Activated CD4-positive, alpha-beta T cell treated with anti-CD3 and anti-CD28 coated beads for 48 hours (primary cell): ENCODE measurements around the gene DOCK4.

Experiments used
- DNase-seq: peaks from one replicate; pipeline ENCODE4 v3.0.0-alpha.2; 2020

The DOCK4 gene

DNA sequence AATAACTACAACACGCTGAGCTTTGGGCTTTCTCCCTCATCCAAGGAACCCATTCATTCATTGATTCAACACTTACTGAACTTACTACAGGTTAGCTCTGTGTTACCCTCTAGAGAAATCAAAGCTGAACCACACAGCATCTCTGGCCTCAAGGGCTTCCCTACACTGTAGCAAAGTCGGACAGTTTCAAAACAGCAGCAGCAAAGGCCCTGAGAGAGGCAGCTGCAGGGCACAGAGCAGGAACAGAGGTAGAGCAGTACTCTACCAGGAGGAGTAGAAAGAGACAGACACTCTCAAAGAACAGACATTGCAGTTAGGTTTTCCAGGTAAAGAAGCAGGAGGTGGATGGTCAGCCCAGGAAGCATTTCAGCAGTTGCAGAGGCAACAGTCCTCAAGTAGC lies 16.1 kb downstream of the DOCK4 start:
- DNase-seq, result no peak

DNA sequence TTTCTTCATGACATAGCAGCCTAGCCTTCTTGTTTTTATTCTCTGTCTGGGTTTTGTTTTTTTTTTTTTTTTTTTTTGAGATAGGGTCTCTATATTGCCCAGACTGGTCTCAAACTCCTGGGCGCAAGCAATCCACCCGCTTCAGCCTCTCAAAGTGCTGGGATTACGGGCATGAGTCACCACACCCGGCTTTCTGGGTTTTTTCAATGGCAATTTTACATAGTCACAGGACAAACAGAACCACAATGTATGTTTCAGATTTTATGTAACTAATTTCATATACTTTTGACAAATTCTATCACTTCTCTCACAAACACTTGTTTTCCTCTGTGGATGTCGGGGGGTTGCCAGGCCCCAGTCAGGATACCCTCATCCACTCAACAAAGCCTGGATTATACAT lies 16.5 kb downstream of the DOCK4 start:
- no peak for DNase-seq

DNA sequence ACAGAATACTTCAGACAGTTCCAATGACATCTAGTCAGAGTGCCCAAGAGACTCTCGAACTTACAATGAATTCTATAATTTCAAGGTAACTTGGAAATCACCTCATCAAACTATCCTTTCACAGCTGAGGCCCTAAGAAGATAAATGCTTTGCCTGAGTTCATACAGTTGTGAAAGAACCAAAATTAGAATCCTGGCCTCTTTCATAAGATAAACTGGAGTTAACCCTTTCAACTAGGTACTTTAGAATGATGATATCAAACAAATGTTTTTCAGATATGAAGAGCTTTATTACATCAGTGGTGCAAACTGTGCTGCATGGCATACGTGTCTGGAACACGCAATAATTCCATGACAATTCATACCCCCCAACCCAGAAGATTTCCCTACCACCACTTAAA lies 17.9 kb downstream of the DOCK4 start:
- no peak for DNase-seq

DNA sequence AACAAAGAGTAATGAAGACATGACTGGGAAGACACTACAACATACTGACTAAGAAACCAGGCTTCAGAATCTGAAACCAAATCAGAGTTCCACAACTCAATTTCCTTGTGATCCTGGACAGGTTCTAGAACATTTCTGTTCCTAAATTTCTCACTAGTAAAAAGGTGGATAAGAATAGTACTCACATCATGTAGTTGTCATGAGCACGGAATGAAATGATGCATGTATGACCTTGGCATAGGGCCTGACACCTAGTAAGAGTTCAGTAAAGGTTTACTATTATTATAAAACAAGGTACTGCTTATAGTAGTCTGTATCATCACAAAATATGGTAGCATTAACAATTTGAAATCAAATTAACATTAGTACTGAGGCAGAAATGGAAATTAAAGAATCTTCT lies 19.9 kb downstream of the DOCK4 start:
- no peak for DNase-seq

DNA sequence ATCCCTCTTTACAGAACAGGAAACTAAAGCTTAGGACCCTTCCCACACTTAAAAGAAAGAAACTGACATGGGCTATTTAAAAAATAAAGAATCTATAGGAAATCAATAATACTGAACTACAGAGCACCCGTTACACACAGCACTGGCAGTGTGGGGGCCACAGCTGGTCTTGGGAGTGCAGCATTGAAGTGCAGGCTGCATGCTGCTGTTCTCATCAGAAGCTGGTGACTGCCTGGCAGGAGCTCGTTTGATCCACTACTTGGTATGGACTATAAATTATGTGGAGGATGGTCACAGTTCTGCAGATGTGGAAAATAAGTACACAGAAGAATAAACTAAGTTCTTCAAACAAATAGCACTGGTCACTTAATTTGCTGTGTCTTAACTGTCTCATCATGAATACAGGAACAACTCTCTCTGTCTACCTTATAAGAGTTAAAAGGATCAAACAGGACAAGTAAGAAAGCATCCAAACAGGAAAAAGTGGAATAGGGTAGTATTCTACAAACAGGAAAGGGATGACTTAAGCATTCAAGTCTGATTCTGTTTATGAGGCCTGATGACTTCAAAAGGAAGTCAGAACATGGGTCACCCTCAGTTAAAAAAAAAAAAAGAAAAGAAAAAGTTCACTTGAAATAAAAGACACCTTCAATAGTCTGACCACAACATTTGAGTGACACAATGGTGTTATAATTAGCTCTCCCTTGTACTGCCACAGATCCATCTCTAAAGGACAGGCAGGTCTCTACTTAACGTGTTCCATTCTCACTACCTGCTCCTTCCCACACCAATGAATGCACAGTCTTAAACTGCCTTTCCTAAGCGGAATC lies 21.0 kb downstream of the DOCK4 start:
- DNase-seq, result no peak

DNA sequence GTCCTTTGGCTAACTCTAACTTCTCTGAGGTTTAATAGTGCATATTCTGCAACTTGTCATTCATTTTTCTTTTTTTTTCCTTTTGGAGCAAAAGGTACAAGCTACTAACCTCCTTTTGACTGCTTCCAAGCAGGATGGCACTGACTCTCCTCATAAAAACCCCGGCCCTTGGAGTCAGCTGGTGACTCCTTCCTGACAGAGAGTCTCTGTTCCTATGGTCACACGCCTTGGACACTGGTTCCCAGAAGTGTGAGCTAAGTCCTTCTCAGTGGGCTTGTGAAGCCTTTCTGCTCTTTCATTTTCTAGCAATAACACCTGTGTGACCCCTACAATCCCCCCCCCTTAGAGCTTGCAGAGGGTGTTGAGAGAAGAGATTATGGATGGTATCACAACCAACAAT lies 21.7 kb downstream of the DOCK4 start:
- no peak for DNase-seq

DNA sequence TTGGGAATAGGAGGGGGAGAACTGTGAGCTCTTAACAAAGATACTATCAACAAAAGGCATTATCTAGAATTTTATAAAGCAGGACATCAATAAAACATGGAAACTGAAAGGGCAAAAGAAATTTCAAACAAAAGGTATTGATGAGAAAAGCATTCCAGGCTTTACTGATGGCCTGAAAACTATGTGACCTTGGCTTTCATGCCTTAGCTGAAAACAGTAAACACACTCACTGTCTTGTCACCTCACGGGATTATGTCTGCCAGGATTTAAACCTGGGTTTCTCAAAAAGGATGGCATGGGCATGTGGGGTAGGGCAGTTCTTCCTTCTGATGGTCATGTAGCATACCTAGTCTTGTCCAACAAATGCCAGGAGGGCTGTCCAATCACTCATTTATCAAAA lies 22.9 kb downstream of the DOCK4 start:
- DNase-seq, result no peak

DNA sequence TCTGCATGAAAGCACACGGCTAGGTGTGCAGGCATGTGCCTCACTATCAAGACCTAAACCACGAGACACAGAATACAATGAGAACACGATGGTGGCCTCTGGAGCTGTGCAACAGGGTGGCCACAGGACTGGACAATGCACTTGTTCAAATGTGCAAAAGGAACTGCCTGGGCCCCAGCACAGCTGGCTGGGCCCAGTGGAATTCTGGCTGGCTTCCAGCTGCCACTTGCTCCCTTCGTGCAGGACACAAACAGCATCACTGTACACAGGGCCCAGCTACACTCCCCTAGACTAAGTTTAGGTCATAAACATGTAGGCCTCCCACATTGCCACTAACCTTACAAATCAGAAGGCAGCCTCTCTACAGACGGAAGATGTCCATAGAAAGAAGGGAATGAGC lies 23.4 kb downstream of the DOCK4 start:
- no peak for DNase-seq

DNA sequence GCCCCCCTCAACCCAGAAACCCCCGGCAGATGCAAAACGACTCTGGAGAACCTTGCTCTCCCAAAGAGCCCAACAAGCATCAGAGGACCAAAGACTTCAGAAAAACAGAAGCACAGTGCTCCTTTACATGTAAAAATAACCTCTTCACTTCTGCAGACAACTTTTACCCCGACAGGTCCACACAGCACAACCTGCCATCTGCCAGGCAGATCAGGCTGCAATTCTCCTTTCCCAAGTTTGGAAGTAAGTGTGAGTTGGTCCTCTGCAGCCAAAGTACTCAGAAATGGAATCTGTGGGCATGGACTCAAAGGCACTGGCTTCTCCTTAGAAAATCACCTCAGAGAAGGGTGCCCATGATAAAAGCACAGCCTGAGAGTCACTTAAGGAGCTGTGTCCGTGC lies 26.0 kb downstream of the DOCK4 start:
- no peak for DNase-seq

DNA sequence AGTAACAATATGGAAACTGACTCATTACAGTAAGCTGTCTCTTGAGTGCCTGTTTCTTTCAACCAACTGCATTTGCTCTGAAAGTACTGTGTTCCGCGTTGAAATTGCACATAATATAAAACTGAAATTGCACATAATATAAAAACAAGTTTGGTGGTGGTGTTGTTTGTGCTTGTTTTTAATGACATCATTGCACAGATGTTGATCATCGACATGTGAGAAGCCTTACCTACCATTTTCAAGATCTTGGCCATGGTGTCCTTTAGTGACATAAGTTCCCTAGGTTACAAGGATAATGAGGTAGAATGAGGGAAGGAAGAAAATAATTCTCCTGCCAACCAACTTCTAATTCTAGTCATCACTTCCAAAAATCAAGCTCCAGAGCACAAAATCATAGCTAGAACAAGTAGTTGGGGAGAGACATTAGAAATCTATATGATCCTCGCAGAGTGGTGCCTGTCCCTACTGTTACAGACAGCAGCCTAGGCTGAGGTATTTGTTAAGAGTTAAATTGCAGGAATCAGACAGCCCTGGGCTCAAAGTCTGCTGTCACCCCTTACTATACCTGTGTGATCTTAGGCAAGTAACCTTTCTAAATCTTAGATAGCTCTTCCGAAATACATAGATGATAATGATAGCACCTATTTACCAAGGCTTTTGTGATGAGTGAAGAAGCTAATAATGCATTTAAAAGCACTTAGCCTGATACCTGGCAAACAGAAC lies 29.3 kb downstream of the DOCK4 start:
- DNase-seq, result no peak

DNA sequence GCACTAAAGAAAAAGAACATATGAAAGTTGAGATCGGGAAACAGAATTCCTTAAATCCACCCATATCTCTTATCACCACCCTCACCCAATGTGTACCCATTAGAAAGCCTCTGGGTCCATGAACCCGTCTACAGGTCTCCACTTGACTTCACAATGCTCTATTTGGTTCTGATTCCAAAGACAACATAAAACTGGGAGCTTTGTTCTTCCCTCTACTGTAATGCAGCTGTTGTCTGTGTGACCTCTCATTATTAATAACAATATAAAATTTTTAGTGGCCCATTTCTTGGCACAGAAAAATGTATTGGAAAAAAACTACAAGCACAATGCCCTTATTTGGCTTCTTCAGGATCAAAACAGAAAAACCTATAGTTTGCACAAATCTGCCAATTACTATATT lies 30.0 kb downstream of the DOCK4 start:
- DNase-seq, result no peak

DNA sequence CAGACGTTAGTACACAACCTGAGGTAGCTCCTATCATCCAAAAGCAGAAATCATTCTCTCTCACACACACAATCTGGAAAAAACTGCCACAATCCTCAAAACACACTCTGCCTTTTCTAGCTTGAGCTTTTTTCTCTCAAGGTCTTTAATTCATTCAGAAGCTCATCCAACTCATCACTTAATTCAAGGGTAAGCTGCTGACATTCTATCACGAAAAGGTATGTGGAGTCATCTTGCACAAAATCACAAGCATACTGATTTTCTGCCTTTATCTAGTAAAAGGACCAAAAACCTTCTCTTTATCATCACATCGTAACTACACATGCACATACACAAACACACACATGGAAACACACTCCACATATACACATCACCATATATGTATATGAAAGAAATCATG lies 32.0 kb downstream of the DOCK4 start:
- no peak for DNase-seq

DNA sequence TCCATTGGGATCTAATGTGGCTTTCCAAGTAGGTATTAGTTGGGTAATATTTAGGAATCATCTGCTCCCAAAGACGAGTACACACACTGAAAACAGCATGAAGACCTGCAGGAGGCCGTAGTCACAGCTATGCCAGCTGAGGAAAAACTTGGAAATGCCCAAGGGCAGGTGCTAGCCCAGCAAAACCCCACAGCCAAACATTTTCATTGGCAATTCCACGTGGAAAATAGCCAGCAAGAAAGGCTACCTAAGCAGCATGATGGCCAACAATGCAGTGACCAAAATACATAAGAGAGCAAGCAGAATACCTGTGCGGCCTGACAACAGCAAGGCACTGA lies 32.7 kb downstream of the DOCK4 start:
- DNase-seq, result no peak

DNA sequence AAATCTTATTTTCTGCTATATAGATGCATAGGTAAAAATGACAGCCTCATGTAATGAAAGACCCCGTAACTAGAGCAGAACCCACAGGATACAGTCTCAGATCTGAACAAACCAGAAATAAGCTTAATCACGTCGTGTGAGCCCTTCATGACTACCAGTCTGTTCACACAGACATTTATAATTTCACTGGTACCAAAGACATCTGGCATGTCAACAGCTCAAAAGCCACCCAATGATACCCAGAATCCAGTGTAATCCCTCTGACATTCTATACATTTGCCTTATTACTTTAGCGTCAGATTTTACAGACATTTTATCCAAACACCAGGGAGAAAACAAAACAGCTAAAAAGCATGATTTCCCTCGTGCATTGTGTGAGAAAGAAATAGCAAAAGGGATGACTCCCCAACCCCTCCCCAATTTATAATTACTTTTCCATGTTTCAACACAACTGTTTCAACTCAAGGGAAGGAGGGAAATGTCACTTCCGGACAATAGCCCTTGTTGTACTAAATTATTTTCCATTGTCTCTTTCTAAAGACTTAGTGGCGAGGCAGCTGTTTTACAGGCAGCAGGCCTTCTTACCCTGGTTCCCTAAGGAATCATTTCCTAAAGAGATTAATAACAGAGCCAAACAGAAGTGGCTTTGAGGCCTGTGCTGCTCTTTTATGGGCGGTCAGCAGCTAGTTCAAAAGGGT lies 33.2 kb downstream of the DOCK4 start:
- no peak for DNase-seq

DNA sequence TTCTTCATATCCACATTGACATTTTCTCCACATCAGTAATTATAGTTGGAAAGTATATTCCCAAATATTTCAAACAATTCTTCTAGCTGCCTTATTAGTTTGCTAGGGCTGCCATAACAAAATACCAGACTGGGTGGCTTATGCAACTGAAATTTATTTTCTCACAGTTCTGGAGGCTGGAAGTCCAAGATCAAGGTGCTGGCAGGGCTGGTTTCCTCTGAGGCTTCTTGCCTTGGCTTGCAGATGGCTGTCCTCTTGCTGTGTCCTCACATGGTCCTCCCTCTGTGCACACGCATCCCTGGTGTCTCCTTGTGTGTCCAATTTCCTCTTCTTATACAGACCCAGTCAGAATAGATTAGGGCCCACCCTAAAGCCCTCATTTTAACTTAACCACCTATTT lies 34.5 kb downstream of the DOCK4 start:
- no peak for DNase-seq

DNA sequence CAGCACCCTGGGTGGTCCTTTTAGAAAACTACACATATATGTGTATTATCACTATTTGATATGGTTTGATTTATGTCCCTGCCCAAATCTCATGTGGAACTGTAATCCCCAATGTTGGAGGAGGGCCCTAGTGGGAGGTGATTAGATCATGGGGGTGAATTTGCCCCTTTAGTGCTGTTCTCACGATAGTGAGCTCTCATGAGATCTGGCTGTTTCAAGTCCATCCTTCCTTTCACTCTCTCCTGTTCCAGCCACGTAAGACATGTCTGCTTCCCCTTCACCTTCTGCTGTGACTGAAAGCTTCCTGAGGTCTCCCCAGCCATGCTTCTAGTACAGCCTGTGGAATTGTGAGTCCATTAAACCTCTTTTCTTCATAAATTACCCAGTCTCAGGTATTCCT lies 37.3 kb downstream of the DOCK4 start:
- no peak for DNase-seq

DNA sequence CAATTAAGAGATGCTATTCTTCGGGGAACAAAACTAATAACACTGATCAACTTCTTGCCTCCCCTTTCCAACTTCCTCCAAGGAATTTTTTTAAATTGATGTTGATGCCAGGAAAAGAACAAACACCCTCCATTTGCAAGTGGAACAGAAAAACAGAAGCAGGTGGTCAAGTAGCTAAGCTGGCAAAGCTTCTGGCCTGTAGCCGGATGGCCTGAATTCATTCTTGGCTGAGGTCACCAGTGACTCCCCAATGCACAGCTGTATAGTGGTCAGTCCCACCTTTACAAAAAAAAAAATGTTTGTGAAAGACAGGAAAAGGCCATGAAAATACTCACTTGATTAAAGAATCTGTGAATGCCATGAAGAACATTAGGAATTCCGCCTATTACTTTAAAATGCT lies 39.1 kb downstream of the DOCK4 start:
- DNase-seq, result no peak

DNA sequence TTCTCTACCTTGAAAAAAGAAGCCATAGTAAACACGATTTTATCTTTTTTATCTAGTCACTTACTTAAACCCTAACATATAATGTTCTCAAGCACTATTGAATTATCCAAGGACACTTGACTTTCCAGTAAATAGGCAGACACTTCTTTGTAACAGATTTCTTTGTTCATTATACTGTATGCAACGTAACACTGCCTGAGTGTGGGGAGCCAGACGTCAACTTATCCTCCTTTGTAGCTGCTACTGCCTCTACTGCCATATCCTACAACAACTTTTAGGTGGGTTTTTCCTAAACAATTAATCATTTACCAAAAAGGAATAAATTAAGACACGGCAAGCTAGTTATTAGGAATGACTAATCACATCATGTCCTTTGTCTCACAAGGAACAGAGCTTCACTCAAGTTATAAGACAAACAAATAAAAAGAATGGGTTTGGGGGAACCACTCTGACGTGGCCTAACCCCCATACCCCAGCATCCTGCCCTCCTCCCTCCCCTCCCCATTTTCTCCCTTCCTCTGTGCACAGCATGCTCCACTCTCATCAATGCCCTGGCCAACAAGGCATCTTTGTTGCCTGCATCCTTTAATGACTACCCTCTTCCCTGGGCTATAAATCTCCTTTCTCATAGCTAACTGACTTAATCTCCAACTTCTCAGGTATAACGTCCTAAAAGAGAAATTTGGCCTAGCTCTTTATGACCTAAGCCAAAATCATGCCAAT lies 43.3 kb downstream of the DOCK4 start:
- no peak for DNase-seq

DNA sequence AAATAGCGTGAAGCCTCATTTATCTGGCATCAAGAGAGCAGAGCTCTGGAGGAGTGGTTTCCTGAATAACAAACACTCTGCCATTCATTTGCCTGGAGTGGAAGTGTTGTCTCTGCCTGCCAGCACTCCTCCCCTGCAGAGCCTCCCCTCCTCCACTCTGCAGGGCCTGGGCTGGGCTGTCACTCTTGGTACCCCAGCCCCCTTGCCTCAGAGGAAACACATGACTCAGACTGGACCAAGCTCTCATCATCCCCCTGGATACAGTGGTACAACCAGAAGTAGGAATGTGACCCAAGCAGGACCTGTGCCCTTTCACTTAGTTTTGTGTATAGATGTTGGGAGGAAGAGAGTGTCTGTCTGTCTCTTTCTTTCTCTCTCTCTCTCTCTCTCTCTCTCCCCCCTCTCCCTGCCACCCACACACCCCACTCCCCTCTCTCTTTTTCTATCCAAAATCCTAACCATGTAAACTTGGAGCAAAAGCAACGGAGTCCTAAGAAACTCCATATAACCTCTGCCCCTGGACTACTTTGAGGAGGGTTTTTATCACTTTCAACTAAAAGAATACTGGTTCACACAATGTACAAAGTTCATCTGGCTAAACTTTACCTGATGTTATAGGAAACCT lies 43.9 kb downstream of the DOCK4 start:
- DNase-seq, result no peak

DNA sequence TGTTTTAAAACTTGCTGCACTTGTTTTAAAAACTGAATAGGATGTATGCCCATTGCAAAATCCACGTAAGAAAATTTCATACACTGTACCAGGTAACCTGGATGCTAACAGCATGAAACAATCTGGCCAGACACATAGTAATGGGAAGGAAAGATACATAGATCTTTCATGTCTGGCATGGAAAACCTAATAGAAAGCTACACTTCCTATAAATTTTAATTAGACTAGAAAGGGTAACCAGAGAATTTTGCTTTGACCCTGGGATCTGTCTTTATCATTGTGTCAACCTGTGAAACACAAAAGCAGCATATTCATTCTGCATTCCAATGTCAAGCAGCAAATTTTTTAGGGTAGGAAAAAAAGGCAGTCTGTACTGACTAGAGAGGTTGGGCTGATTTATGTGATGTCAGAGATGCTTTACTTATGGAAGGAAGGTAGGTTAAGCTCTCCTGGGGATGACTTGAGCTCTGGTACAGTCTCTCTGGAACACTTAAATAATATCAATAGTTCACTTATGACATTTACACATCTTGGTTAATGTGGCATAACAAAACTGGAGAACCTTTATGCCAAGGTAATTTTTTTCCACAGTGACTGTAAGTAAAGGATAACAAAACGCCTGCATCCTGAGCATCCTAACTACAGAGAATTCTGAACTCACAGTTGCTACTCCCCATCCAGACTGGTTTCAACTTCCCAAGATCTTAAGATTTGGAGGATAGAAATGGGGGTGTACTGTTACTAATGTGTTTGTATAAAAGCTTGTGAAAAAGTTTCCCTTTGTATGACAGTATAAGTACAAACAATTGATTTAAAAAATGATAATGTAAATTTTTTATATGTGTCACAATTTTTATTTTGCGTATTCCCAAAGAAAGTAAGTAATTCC lies 44.7 kb downstream of the DOCK4 start:
- DNase-seq, result no peak

DNA sequence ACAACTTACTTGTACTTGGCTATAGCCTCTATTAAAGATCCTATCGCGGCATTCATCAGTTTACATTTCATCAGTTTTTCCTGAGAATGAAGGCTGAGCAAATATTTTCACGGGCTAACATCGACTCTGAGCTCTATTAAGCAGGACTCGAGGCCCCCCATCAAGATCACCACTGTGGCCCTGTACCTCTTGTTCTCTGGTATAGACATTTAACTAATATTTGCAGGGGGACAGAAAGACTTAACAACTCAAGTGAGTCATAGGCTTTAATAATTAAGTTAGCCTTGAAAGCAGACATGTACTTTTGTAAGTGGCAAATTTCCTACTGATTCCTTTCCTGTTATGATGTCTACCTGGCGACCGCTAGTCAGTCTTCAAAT lies 45.4 kb downstream of the DOCK4 start:
- DNase-seq, result no peak
